Mesothelial cell of epicardium (in vitro differentiated cells): Measurements from ENCODE around the gene COX5B. TPM values are rescaled to one million over a fixed set of nuclear protein-coding genes. Genes with fewer than 3 reads are reported as not detected.
A peak's percentile ranks its signal among the peaks of the same experiment; 100 is the strongest.

Experiments
- DNase-seq, 2 experiments: peaks; one replicate each; pipeline ENCODE4 v3.0.0; 2021; ENCODE audit warnings: low spot score in 2 of 2; ENCODE audit not compliant: unreplicated experiment in 2 of 2
- H3K27ac Mint-ChIP-seq: 2 replicates; pipeline ENCODE4 v1.8.0; 2021; ENCODE audit warnings: mixed read lengths
- H3K27me3 Mint-ChIP-seq: 2 replicates; pipeline ENCODE4 v1.8.0; 2021; ENCODE audit warnings: low read depth, mixed read lengths
- H3K36me3 Mint-ChIP-seq: 2 replicates; pipeline ENCODE4 v1.8.0; 2021; ENCODE audit warnings: mixed read lengths
- H3K4me1 Mint-ChIP-seq: 2 replicates; pipeline ENCODE4 v1.8.0; 2021; ENCODE audit warnings: mixed read lengths
- H3K4me3 Mint-ChIP-seq: 2 replicates; pipeline ENCODE4 v1.8.0; 2021; ENCODE audit warnings: mild to moderate bottlenecking, moderate library complexity, mixed read lengths
- H3K9me3 Mint-ChIP-seq: 2 replicates; pipeline ENCODE4 v1.8.0; 2021; ENCODE audit warnings: mixed read lengths
- total RNA-seq: library from RNA; stranded (reverse); gene quantifications from 3 replicates; pipeline ENCODE4 v1.2.1, GENCODE V29; 2021
- TF ChIP-seq, protein P1 (sequence below): fragments of 200-600 bp; sonication (generic); IDR thresholded peaks from one replicate; pipeline ENCODE4 v1.5.0; 2021; ENCODE audit warnings: antibody characterized with exemption; ENCODE audit not compliant: unreplicated experiment

COX5B gene
- total RNA-seq, 1 donor from 2014 or later, result 144 TPM

GRCh38 chr2:97651114-97651513 is 5.3 kb downstream of the COX5B start:
- Mint-ChIP-seq H3K27me3 (no peaks in the 10 kb centered on the region), H3K4me1 (peaks cover 7% of the 10 kb centered on the region), H3K36me3 (peaks cover 47% of the 10 kb centered on the region), H3K9me3 (peaks cover 23% of the 10 kb centered on the region), H3K27ac (peak overlapping the region; percentile 40), H3K4me3 (no peak overlapping the region)
- no peak for DNase-seq
- TF ChIP-seq, protein P1, sequence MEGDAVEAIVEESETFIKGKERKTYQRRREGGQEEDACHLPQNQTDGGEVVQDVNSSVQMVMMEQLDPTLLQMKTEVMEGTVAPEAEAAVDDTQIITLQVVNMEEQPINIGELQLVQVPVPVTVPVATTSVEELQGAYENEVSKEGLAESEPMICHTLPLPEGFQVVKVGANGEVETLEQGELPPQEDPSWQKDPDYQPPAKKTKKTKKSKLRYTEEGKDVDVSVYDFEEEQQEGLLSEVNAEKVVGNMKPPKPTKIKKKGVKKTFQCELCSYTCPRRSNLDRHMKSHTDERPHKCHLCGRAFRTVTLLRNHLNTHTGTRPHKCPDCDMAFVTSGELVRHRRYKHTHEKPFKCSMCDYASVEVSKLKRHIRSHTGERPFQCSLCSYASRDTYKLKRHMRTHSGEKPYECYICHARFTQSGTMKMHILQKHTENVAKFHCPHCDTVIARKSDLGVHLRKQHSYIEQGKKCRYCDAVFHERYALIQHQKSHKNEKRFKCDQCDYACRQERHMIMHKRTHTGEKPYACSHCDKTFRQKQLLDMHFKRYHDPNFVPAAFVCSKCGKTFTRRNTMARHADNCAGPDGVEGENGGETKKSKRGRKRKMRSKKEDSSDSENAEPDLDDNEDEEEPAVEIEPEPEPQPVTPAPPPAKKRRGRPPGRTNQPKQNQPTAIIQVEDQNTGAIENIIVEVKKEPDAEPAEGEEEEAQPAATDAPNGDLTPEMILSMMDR, result no peak

DNA sequence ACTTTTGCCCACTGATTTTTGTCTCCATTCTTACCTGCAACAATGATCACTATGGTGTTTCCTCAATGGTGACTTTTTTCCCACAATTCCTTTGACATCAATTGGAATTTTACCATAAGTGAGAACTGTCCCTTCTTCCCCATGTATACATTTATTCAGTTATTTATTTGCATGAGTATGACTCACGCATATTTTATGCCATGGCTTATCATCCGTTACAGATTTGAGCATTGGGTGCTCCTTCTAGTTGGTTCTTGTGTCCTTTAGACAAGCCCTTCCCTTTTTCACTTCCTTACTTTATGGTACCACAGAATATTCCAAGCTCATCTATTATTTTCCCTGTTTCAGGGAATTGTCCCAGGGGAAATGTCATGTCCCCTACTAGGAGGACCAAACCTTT is 7.6 kb downstream of the COX5B start:
- Mint-ChIP-seq H3K4me1 (no peaks in the 10 kb centered on the region), H3K36me3 (peaks cover 50% of the 10 kb centered on the region), H3K27me3 (no peaks in the 10 kb centered on the region), H3K4me3 (no peak overlapping the region), H3K9me3 (peaks cover 23% of the 10 kb centered on the region), H3K27ac (no peak overlapping the region)
- no peak for DNase-seq
- TF ChIP-seq, protein P1, result no peak

- H3K27ac Mint-ChIP-seq, result no peak overlapping the region
- H3K4me3 Mint-ChIP-seq, result no peak overlapping the region
- TF ChIP-seq, protein P1, result no peak
- H3K27me3 Mint-ChIP-seq, result no peaks in the 10 kb centered on the region
- DNase-seq, result no peak
- H3K36me3 Mint-ChIP-seq, result peaks cover 52% of the 10 kb centered on the region
- H3K4me1 Mint-ChIP-seq, result no peaks in the 10 kb centered on the region
- H3K9me3 Mint-ChIP-seq, result peaks cover 23% of the 10 kb centered on the region
These were observed 8.0 kb downstream of the COX5B start for GRCh38 chr2:97653874-97654273.

GRCh38 chr2:97654309-97654708 is 8.4 kb downstream of the COX5B start:
- peaks cover 23% of the 10 kb centered on the region for H3K9me3 Mint-ChIP-seq

GRCh38 chr2:97654791-97655190 is 8.9 kb downstream of the COX5B start:
- Mint-ChIP-seq H3K4me3 (no peak overlapping the region), H3K27me3 (no peaks in the 10 kb centered on the region), H3K4me1 (no peaks in the 10 kb centered on the region), H3K27ac (no peak overlapping the region), H3K9me3 (peaks cover 23% of the 10 kb centered on the region), H3K36me3 (peaks cover 44% of the 10 kb centered on the region)
- TF ChIP-seq, protein P1, result no peak
- no peak for DNase-seq

More at GRCh38 chr2:97654309-97654708, 8.4 kb downstream of the COX5B start:
- Mint-ChIP-seq H3K4me1 (no peaks in the 10 kb centered on the region), H3K4me3 (no peak overlapping the region), H3K27me3 (no peaks in the 10 kb centered on the region), H3K36me3 (peaks cover 49% of the 10 kb centered on the region), H3K27ac (no peak overlapping the region)
- TF ChIP-seq, protein P1, result no peak
- no peak for DNase-seq
